Keratinocyte (primary cell): ENCODE measurements around the gene E2F6. TPM values are rescaled to one million over a fixed set of nuclear protein-coding genes. Genes with fewer than 3 reads are reported as not detected.

Experiments used
- DNase-seq: peaks from one replicate; pipeline ENCODE4 v3.0.0-alpha.2; 2011; ENCODE audit warnings: low read depth, missing footprints, low spot score
- FAIRE-seq: peaks from 2 replicates; lab custom pipeline; 2011; peaks lifted over from hg19 to GRCh38; lab: Jason Lieb, UNC
- H2AFZ ChIP-seq: 2 replicates; pipeline ENCODE4 v1.6.0; 2012; ENCODE audit warnings: low read length, control low read depth, inconsistent platforms; ENCODE audit not compliant: control insufficient read depth
- H3K27ac ChIP-seq: 2 replicates; pipeline ENCODE4 v1.5.1; 2011; ENCODE audit warnings: low read length; ENCODE audit not compliant: control insufficient read depth, insufficient read depth
- H3K27me3 ChIP-seq: 3 replicates; pipeline ENCODE4 v1.6.0; 2011; ENCODE audit warnings: low read length; ENCODE audit not compliant: control insufficient read depth, insufficient read depth; ENCODE audit errors: extremely low read depth
- H3K36me3 ChIP-seq, 2 experiments: 2 replicates in 1 of 2; 3 replicates in 1 of 2; pipeline ENCODE4 v1.5.1; 2011; ENCODE audit warnings: low read length in 2 of 2, mild to moderate bottlenecking in 1 of 2; ENCODE audit not compliant: control insufficient read depth in 2 of 2, insufficient read depth in 2 of 2; ENCODE audit errors: extremely low read depth in 1 of 2
- H3K4me1 ChIP-seq: 3 replicates; pipeline ENCODE4 v1.5.1; 2011; ENCODE audit warnings: low read length; ENCODE audit not compliant: control insufficient read depth, insufficient read depth; ENCODE audit errors: extremely low read depth
- H3K4me2 ChIP-seq: 3 replicates; pipeline ENCODE4 v1.6.0; 2011; ENCODE audit warnings: low read depth, low read length; ENCODE audit not compliant: control insufficient read depth, insufficient read depth; ENCODE audit errors: extremely low read depth
- H3K4me3 ChIP-seq, 3 experiments: fragments of 200-600 bp in 1 of 3; sonication (generic) in 1 of 3; 2 replicates in 2 of 3; 3 replicates in 1 of 3; pipeline ENCODE4 v1.5.1; 2011 to 2016; ENCODE audit warnings: low read length in 3 of 3, mild to moderate bottlenecking in 3 of 3, control low read depth in 2 of 3, inconsistent platforms in 1 of 3, low read depth in 1 of 3, mixed read lengths in 1 of 3, mixed run types in 1 of 3, moderate library complexity in 1 of 3; ENCODE audit not compliant: control insufficient read depth in 2 of 3, insufficient read depth in 2 of 3; ENCODE audit errors: extremely low read depth in 1 of 3
- H3K79me2 ChIP-seq: 2 replicates; pipeline ENCODE4 v1.6.0; 2012; ENCODE audit warnings: low read length; ENCODE audit not compliant: control insufficient read depth, insufficient read depth
- H3K9ac ChIP-seq: 3 replicates; pipeline ENCODE4 v1.6.0; 2011; ENCODE audit warnings: low read length; ENCODE audit not compliant: control insufficient read depth, insufficient read depth; ENCODE audit errors: extremely low read depth
- H3K9me1 ChIP-seq: 3 replicates; pipeline ENCODE4 v1.6.0; 2011; ENCODE audit warnings: low read length; ENCODE audit not compliant: control insufficient read depth, insufficient read depth; ENCODE audit errors: extremely low read depth
- H3K9me3 ChIP-seq: 2 replicates; pipeline ENCODE4 v1.5.1; 2012; ENCODE audit warnings: low read depth, low read length; ENCODE audit not compliant: control insufficient read depth
- H4K20me1 ChIP-seq: 3 replicates; pipeline ENCODE4 v1.6.0; 2011; ENCODE audit warnings: low read length; ENCODE audit not compliant: control insufficient read depth, insufficient read depth; ENCODE audit errors: extremely low read depth
- EZH2 ChIP-seq: IDR thresholded peaks from one replicate; pipeline ENCODE4 v1.6.1; 2012; ENCODE audit warnings: inconsistent platforms, mild to moderate bottlenecking, low read length, moderate library complexity
- dilution Hi-C: fragments of 300-500 bp; cut with MboI; formaldehyde crosslinking; loops from one replicate; pipeline ENCODE4 v1.7.0; 2020; ENCODE audit warnings: low sequenced_read_pairs; ENCODE audit not compliant: extremely low pct_ligation_motif_present
- polyA plus RNA-seq, 5 experiments: library from polyadenylated mRNA; depleted of rRNA in 3 of 5; stranded (reverse) in 3 of 5; stranded (forward) in 1 of 5; unstranded in 1 of 5; fragments of >200 nt; gene quantifications; 1 replicate in 1 of 5; 2 replicates in 3 of 5; 3 replicates in 1 of 5; pipeline versions ENCODE4 v1.2.1 to v1.2.3, GENCODE V29; 2011 to 2012; ENCODE audit warnings: missing spikeins in 2 of 5, low read depth in 1 of 5, low replicate concordance in 1 of 5
- TF ChIP-seq, protein P1 (sequence below), 3 experiments: IDR thresholded peaks in 1 of 3; conservative IDR thresholded peaks in 1 of 3; optimal IDR thresholded peaks in 1 of 3; 2 replicates in 2 of 3; 3 replicates in 1 of 3; pipeline versions ENCODE3 to v1.5.1; 2011; ENCODE audit warnings: low read length in 3 of 3, mild to moderate bottlenecking in 3 of 3, moderate library complexity in 2 of 3, control low read depth in 1 of 3, inconsistent platforms in 1 of 3; ENCODE audit not compliant: insufficient read depth in 2 of 3; ENCODE audit errors: extremely low read depth in 1 of 3

E2F6 gene
- polyA plus RNA-seq, 1 donor (not counting 4 experiments of a cell fraction or from before 2014, with no cell fraction given), result 13.8 TPM

DNA sequence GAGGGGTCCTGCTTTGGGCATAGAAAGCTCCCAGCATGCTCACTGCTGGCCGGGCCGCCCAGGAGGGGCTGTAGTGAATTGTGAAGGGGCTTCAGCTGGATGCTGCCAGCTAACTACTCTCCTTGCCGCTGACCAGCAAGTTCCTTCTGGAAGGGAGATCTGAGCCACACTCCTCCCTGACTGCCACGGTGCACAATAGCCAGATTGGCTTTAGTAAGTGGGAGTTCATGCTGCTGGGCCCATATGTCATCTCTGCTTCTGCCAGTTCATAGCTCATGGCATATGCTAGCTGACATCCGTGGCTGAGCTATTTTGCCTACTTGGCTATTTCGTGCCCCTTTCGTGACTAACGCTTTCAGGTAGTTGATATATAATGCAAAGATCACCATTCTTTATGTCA lies 69.9 kb downstream of the E2F6 start:
- Histone ChIP-seq H3K27me3 (peaks cover 7% of the 10 kb centered on the region), H3K9me3 (no peaks in the 10 kb centered on the region), H3K4me1 (peaks cover 8% of the 10 kb centered on the region), H4K20me1 (no peaks in the 10 kb centered on the region), H3K4me3 (no peak overlapping the region), H2AFZ (no peak overlapping the region), H3K27ac (no peak overlapping the region), H3K4me2 (no peak overlapping the region), H3K79me2 (no peaks in the 10 kb centered on the region), H3K9ac (no peak overlapping the region), H3K36me3 (no peaks in the 10 kb centered on the region), H3K9me1 (no peaks in the 10 kb centered on the region)
- TF ChIP-seq EZH2, result no peak
- TF ChIP-seq, protein P1, sequence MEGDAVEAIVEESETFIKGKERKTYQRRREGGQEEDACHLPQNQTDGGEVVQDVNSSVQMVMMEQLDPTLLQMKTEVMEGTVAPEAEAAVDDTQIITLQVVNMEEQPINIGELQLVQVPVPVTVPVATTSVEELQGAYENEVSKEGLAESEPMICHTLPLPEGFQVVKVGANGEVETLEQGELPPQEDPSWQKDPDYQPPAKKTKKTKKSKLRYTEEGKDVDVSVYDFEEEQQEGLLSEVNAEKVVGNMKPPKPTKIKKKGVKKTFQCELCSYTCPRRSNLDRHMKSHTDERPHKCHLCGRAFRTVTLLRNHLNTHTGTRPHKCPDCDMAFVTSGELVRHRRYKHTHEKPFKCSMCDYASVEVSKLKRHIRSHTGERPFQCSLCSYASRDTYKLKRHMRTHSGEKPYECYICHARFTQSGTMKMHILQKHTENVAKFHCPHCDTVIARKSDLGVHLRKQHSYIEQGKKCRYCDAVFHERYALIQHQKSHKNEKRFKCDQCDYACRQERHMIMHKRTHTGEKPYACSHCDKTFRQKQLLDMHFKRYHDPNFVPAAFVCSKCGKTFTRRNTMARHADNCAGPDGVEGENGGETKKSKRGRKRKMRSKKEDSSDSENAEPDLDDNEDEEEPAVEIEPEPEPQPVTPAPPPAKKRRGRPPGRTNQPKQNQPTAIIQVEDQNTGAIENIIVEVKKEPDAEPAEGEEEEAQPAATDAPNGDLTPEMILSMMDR (optimal IDR thresholded peaks at IDR 0.05 in 1 of 3, IDR thresholded peaks at IDR 0.05 in 1 of 3, conservative IDR thresholded peaks at IDR 0.05 in 1 of 3; ENCODE audit: extremely low read depth in 1 of 3, insufficient read depth in 2 of 3, low read length in 3 of 3), result no peak
- DNase-seq (no peak), FAIRE-seq (no peak)
- dilution Hi-C loops, result no loop called here

DNA sequence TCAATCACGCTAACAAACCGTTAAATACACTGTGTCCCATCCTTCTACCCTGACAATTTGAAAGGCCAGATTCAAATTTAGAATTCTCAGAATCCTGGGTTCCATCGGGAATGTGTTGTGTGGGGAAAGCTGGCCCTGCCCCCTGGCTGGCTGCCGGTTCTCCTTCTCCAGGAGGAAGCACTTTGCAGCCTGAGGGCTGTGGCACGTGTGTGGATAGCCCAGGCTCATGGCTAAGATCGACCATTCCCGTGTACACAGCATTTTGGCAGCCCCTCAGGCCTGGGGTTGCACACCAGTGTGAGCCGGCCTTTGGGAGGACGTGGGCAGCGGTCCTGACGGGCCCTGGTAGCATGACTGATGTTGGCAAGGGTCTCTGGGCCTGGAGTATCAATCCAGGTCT lies 70.6 kb downstream of the E2F6 start:
- Histone ChIP-seq H3K36me3 (no peaks in the 10 kb centered on the region), H3K4me3 (no peak overlapping the region), H3K27me3 (peaks cover 6% of the 10 kb centered on the region), H3K9me3 (no peaks in the 10 kb centered on the region), H3K9ac (no peak overlapping the region), H3K4me1 (peaks cover 8% of the 10 kb centered on the region), H3K9me1 (no peaks in the 10 kb centered on the region), H3K4me2 (no peak overlapping the region), H3K27ac (no peak overlapping the region), H4K20me1 (no peaks in the 10 kb centered on the region), H2AFZ (no peak overlapping the region), H3K79me2 (no peaks in the 10 kb centered on the region)
- no peak for FAIRE-seq
- dilution Hi-C loops, result no loop called here
- TF ChIP-seq, protein P1 (optimal IDR thresholded peaks at IDR 0.05 in 1 of 3, IDR thresholded peaks at IDR 0.05 in 1 of 3, conservative IDR thresholded peaks at IDR 0.05 in 1 of 3; ENCODE audit: extremely low read depth in 1 of 3, insufficient read depth in 2 of 3, low read length in 3 of 3), result no peak
- TF ChIP-seq EZH2, result no peak
- DNase-seq, result no peak

Other genes with a start within 250 kb of the E2F6 start
- 6.1 to 12.6 TPM (median 7.8 TPM) in 3 replicates for gene ROCK2, start 121.5 kb downstream of the E2F6 start, polyA plus RNA-seq
- gene GREB1, start 67.9 kb upstream of the E2F6 start, polyA plus RNA-seq, result 0.02 to 0.13 TPM (median 0.03 TPM) in 3 replicates
- not detected in 3 replicates for gene NTSR2, start 204.0 kb upstream of the E2F6 start, polyA plus RNA-seq